Measurements from ENCODE around the gene GIMAP2. TPM values are rescaled to one million over a fixed set of nuclear protein-coding genes. Genes with fewer than 3 reads are reported as not detected.

GIMAP2 gene
- 1 to 10 TPM; 8.1 to 8.6 (median 8.3) TPM for total RNA-seq
- long read RNA-seq, donor 1, partial matches to known transcripts: 0 of 2 reads
- long read RNA-seq, donor 1, other reads (novel, unspliced or antisense): 0 of 2 reads
- long read RNA-seq, donor 2, partial matches to known transcripts: 0 of 4 reads
- long read RNA-seq, donor 2, other reads (novel, unspliced or antisense): 0 of 4 reads

DNA sequence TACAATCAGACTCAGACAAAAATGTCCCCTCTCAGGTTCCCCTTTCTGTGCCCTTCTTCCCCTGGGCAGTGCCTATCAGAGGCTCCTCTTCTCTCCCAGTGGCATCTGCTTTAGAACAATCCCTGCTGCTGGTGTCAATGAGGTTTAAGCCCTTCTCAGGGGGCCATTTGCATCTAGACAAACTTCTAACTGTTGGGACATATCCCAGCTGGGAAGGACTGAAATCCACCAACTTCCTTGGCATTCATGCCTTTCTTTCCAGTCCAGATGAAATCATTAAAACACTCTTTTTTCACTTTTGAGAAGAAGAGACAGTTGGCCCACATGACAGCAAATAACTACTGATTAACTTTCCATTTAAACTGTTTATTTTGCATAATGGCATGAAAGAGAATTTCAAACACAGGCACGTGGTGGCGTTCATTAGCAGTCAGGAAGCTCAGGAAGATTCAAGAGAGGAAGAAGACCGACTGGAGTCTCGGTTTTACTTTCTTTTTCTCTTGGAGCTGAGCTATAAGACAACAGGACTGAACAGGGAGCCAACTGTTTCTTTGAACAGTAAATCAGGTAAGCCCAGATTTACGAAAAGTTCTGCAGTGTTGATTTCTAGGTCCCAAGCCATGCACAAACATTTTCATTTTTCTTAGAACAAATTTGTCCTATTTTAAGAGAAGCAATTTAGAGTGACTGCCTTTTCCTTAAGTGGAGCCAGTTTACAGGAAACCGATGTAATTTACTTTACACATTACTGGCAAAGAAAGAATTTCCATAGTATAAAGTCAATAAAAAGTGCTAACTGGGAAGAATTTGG is at the start of gene GIMAP2:
Gene GIMAP2 (plus strand): TSS at position 488 of the 811 bp plus-strand sequence. CDS start 1,354 bp downstream, outside the sequence.
- TF ChIP-seq, protein P1, sequence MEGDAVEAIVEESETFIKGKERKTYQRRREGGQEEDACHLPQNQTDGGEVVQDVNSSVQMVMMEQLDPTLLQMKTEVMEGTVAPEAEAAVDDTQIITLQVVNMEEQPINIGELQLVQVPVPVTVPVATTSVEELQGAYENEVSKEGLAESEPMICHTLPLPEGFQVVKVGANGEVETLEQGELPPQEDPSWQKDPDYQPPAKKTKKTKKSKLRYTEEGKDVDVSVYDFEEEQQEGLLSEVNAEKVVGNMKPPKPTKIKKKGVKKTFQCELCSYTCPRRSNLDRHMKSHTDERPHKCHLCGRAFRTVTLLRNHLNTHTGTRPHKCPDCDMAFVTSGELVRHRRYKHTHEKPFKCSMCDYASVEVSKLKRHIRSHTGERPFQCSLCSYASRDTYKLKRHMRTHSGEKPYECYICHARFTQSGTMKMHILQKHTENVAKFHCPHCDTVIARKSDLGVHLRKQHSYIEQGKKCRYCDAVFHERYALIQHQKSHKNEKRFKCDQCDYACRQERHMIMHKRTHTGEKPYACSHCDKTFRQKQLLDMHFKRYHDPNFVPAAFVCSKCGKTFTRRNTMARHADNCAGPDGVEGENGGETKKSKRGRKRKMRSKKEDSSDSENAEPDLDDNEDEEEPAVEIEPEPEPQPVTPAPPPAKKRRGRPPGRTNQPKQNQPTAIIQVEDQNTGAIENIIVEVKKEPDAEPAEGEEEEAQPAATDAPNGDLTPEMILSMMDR (IDR thresholded peaks at IDR 0.05): no peak
- intact Hi-C loops (cut with DNase I, micrococcal nuclease): no loop called here
- Histone ChIP-seq H3K4me3 (peak within 1 kb of the TSS; percentile 31), H3K9me3 (no peaks in the 10 kb centered on the region), H3K36me3 (ENCODE audit: low read depth) (no peaks in the 10 kb centered on the region), H3K4me1 (ENCODE audit: low read depth) (peaks cover 3% of the 10 kb centered on the region)
- DNase-seq (peak in 1 of 3 donors; percentile 49), ATAC-seq (peak; percentile 95)

DNA sequence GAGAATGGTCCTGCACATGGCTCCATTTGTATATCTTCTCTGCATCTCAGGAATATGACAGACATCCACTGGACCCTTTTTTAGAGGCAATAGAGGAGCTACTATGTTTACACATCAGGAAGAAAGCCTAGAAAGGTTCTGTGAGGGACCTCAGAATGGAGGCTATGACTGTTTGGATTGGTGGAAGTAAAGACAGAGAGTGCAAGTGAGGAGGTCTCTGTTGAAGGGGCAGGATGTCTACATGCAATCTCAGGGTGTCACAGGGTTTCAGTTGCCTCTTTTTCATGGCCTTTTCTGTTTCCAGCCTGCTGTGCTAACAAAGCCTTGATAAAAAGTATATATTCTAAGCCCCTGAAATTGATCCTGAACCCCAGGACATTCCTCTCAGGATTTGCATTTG is 43.7 kb upstream of the GIMAP2 start:
- Histone ChIP-seq H3K36me3 (ENCODE audit: low read depth) (no peaks in the 10 kb centered on the region), H3K4me1 (ENCODE audit: low read depth) (no peaks in the 10 kb centered on the region), H3K4me3 (no peak overlapping the region), H3K9me3 (peaks cover 4% of the 10 kb centered on the region)
- TF ChIP-seq, protein P1 (IDR thresholded peaks at IDR 0.05): no peak
- no peak for ATAC-seq
- DNase-seq: no peak
- intact Hi-C loops (cut with DNase I, micrococcal nuclease): no loop called here

DNA sequence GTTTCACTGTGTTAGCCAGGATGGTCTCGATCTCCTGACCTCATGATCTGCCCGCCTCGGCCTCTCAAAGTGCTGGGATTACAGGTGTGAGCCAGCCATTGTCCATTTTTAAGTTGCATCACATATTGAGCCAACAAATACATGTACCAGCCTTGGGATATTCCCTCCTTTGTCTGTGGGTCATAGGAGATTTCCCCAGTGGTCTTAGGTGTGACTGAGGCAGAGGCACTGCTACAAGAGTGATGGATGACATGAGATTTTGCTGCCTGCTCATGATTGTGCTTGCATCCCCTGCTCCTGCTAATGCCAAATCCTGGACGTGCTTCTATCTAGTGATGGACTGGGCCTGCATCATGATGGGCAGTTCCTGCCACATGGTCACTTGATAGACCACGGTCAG is 42.6 kb upstream of the GIMAP2 start:
- intact Hi-C loops (cut with DNase I, micrococcal nuclease): no loop called here
- Histone ChIP-seq H3K4me3 (no peak overlapping the region), H3K4me1 (ENCODE audit: low read depth) (no peaks in the 10 kb centered on the region), H3K36me3 (ENCODE audit: low read depth) (no peaks in the 10 kb centered on the region), H3K9me3 (peaks cover 4% of the 10 kb centered on the region)
- DNase-seq (no peak), ATAC-seq (no peak)
- TF ChIP-seq, protein P1 (IDR thresholded peaks at IDR 0.05): no peak

DNA sequence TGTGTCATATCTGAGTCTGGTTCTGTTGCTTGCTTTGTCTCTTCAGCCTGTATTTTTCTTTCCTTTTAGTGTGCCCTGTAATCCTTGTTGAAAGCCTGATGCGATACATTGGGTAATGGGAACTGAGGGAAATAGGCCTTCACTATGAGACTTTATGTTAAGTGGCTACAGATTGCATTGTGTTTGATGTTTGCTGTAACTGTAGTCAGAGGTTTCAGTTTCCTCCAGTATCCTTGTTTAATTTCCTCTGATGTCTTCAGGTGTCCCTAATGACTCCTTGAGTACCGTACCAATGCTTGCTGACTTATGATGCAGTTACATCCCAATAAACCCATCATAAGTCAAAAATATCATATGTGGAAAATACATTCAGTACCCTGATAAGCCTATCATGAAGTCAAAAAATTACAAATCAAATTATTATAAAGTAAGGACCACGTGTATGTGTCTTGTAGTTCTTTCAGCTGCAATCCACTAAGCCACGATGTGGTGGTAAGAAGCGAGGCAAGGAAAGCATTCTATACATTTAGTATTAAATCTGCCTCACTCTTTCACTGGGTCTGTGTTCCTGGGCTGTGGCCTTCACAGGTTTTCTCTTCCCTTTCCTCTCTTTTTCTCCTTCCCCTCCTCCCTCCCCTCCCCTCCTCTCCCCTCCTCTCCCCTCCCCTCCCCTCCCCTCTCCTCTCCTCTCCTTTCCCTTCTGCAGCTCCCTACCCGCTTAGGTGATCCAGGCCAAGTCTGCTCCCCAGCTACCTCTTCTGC is 40.1 kb upstream of the GIMAP2 start:
- Histone ChIP-seq H3K4me3 (no peak overlapping the region), H3K36me3 (ENCODE audit: low read depth) (no peaks in the 10 kb centered on the region), H3K4me1 (ENCODE audit: low read depth) (no peaks in the 10 kb centered on the region), H3K9me3 (no peaks in the 10 kb centered on the region)
- no peak for ATAC-seq
- no peak for DNase-seq
- TF ChIP-seq, protein P1 (IDR thresholded peaks at IDR 0.05): no peak
- intact Hi-C loops (cut with DNase I, micrococcal nuclease): no loop called here

DNA sequence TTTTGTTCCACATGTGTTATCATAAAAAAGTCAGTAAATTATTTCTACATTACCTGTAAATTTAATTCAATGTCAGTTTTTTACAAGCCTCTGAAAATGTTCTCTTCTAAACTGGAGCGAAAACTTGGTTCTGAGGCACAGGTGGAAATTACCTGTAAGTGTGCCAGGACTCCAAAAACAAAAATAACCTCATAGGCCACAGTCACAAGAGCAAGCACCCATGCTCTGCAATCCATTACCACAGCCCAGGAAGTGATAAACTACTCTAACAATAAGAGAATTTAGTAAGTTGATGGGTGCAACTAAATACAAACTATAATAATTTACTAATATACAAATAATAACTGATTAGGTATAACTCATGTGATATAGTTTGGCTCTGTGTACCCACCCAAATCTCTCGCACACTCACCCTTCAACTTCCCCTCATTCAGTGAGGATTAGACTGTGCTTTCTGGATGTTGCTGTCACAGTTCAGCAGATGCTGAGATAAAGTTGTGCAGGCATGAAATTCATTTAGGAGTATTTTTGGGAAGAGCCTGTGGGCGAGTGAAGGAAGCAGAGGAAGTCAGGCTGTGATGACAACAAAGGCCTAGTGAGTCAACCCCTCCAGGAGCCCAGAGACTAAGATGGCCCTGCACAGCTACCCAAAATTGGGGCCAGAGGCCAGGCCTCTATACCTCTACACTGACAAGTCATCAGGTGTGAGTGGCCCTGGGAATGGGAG is 37.0 kb upstream of the GIMAP2 start:
- Histone ChIP-seq H3K9me3 (no peaks in the 10 kb centered on the region), H3K4me3 (no peak overlapping the region), H3K4me1 (ENCODE audit: low read depth) (no peaks in the 10 kb centered on the region), H3K36me3 (ENCODE audit: low read depth) (no peaks in the 10 kb centered on the region)
- TF ChIP-seq, protein P1 (IDR thresholded peaks at IDR 0.05): no peak
- no peak for DNase-seq
- intact Hi-C loops (cut with DNase I, micrococcal nuclease): no loop called here
- no peak for ATAC-seq

Data from mucosa of descending colon (tissue), 3 donors.